Chondrocyte (in vitro differentiated cells): ENCODE data around the gene SAMHD1. TPM values are rescaled to one million over a fixed set of nuclear protein-coding genes. Genes with fewer than 3 reads are reported as not detected.

ENCODE experiments used
- DNase-seq: peaks from one replicate; pipeline ENCODE4 v3.0.0; 2021; ENCODE audit warnings: mixed read lengths, low spot score
- H3K27ac Mint-ChIP-seq: one replicate; pipeline ENCODE4 v1.8.0; 2021; ENCODE audit warnings: mild to moderate bottlenecking, moderate library complexity, mixed read lengths; ENCODE audit not compliant: unreplicated experiment
- H3K27me3 Mint-ChIP-seq: 2 replicates; pipeline ENCODE4 v1.8.0; 2021; ENCODE audit warnings: low read depth, mixed read lengths
- H3K36me3 Mint-ChIP-seq: 2 replicates; pipeline ENCODE4 v1.8.0; 2021; ENCODE audit warnings: low read depth, mixed read lengths
- H3K4me1 Mint-ChIP-seq: 2 replicates; pipeline ENCODE4 v1.8.0; 2021; ENCODE audit warnings: low read depth, mild to moderate bottlenecking, mixed read lengths
- H3K4me3 Mint-ChIP-seq: one replicate; pipeline ENCODE4 v1.8.0; 2021; ENCODE audit warnings: mild to moderate bottlenecking, moderate library complexity, mixed read lengths; ENCODE audit not compliant: unreplicated experiment
- H3K9me3 Mint-ChIP-seq: 2 replicates; pipeline ENCODE4 v1.8.0; 2021; ENCODE audit warnings: low read depth, mixed read lengths
- total RNA-seq: library from RNA; stranded (reverse); gene quantifications from 3 replicates; pipeline ENCODE4 v1.2.1, GENCODE V29; 2021
- TF ChIP-seq, protein P1 (sequence below): fragments of 200-600 bp; sonication (generic); IDR thresholded peaks from 2 replicates; pipeline ENCODE4 v1.5.0; 2021; ENCODE audit warnings: antibody characterized with exemption, mild to moderate bottlenecking, moderate library complexity

The SAMHD1 gene
- total RNA-seq, 1 donor from 2014 or later: 17.3 TPM

- Mint-ChIP-seq H3K4me1 (peaks cover 60% of the 10 kb centered on the region), H3K4me3 (peak overlapping the region; percentile 75), H3K9me3 (no peaks in the 10 kb centered on the region), H3K27ac (peak overlapping the region; percentile 67), H3K27me3 (no peaks in the 10 kb centered on the region), H3K36me3 (no peaks in the 10 kb centered on the region)
- TF ChIP-seq, protein P1, sequence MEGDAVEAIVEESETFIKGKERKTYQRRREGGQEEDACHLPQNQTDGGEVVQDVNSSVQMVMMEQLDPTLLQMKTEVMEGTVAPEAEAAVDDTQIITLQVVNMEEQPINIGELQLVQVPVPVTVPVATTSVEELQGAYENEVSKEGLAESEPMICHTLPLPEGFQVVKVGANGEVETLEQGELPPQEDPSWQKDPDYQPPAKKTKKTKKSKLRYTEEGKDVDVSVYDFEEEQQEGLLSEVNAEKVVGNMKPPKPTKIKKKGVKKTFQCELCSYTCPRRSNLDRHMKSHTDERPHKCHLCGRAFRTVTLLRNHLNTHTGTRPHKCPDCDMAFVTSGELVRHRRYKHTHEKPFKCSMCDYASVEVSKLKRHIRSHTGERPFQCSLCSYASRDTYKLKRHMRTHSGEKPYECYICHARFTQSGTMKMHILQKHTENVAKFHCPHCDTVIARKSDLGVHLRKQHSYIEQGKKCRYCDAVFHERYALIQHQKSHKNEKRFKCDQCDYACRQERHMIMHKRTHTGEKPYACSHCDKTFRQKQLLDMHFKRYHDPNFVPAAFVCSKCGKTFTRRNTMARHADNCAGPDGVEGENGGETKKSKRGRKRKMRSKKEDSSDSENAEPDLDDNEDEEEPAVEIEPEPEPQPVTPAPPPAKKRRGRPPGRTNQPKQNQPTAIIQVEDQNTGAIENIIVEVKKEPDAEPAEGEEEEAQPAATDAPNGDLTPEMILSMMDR: no peak
- no peak for DNase-seq
These were observed 90.5 kb downstream of the SAMHD1 start for GRCh38 chr20:36860811-36861624.

- peak overlapping the region; percentile 30 for H3K4me3 Mint-ChIP-seq
- H3K27me3 Mint-ChIP-seq: no peaks in the 10 kb centered on the region
- no peak overlapping the region for H3K27ac Mint-ChIP-seq
- TF ChIP-seq, protein P1: no peak
- no peaks in the 10 kb centered on the region for H3K9me3 Mint-ChIP-seq
- DNase-seq: no peak
- peaks cover 66% of the 10 kb centered on the region for H3K4me1 Mint-ChIP-seq
- no peaks in the 10 kb centered on the region for H3K36me3 Mint-ChIP-seq
These were observed 91.2 kb downstream of the SAMHD1 start for GRCh38 chr20:36860339-36860738.

GRCh38 chr20:36859700-36860330 lies 91.7 kb downstream of the SAMHD1 start:
- peak overlapping the region; percentile 74 for H3K27ac Mint-ChIP-seq
- H3K4me3 Mint-ChIP-seq: peak overlapping the region; percentile 37

GRCh38 chr20:36859282-36859555 lies 92.3 kb downstream of the SAMHD1 start:
- Mint-ChIP-seq H3K27me3 (no peaks in the 10 kb centered on the region), H3K9me3 (no peaks in the 10 kb centered on the region), H3K27ac (peak overlapping the region; percentile 74), H3K4me3 (no peak overlapping the region), H3K4me1 (peaks cover 76% of the 10 kb centered on the region), H3K36me3 (no peaks in the 10 kb centered on the region)
- TF ChIP-seq, protein P1: no peak
- no peak for DNase-seq

More at GRCh38 chr20:36859700-36860330, 91.7 kb downstream of the SAMHD1 start:
- no peaks in the 10 kb centered on the region for H3K36me3 Mint-ChIP-seq
- H3K9me3 Mint-ChIP-seq: no peaks in the 10 kb centered on the region
- TF ChIP-seq, protein P1: no peak
- H3K4me1 Mint-ChIP-seq: peaks cover 70% of the 10 kb centered on the region
- no peak for DNase-seq
- no peaks in the 10 kb centered on the region for H3K27me3 Mint-ChIP-seq

DNA sequence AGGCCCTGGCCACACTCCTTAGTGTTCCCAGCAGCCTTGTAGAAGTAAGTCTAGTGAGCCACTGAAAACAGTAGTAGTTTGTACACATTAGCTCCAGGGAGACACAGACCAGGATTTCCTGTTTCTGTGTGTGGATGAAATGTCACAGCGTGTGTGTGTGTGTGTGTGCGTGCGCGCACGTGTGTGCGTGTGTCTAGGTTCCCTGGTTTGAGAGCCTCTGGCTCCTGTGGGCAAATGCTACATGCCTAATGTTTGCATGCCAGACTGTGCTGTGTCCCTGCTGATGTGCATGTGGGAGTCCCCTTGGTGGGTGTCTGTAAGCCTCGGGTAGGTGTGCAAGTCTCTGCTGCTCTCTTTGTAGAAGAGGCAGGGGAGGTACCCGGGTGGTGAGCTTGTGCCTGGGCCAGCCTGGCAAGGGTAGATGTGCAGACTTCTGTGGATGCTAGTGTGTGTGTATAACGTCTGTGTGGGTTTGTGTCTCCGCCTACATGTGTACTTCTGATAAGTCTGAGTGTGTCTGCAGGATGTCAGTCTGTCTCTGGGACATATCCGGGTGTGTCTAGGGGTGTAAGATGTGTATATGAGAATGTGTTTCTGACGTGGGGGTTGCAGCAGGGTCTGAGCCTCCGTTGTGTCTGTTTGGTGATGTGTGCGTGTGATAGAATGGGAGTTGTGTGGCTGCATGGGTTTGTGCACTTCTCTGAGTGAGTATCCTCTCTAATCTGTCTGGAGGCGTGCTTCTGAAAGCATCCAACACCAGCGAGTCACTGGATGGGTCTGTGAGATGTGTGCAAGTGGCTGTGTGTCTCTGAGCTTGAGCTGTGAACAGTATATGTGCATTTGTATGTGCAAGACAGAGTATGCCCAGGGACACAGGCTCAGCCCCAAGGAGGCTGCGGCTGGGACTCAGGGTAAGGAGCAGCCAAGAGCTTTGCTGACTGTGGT lies 94.5 kb downstream of the SAMHD1 start:
- no peak for DNase-seq
- Mint-ChIP-seq H3K4me1 (peaks cover 84% of the 10 kb centered on the region), H3K36me3 (no peaks in the 10 kb centered on the region), H3K27me3 (no peaks in the 10 kb centered on the region), H3K9me3 (no peaks in the 10 kb centered on the region), H3K4me3 (no peak overlapping the region), H3K27ac (peak overlapping the region; percentile 79)
- TF ChIP-seq, protein P1: no peak
